SH-SY5Y (cell line): ENCODE measurements around the gene MAGEF1.

Experiments used
- GATA2 ChIP-seq: IDR thresholded peaks from 2 replicates; pipeline ENCODE4 v1.6.1; 2011; ENCODE audit warnings: mild to moderate bottlenecking, low read depth, low read length
- GATA3 ChIP-seq: IDR thresholded peaks from 2 replicates; pipeline ENCODE4 v1.6.1; 2011; ENCODE audit warnings: low read depth, mild to moderate bottlenecking, low read length, moderate library complexity

DNA sequence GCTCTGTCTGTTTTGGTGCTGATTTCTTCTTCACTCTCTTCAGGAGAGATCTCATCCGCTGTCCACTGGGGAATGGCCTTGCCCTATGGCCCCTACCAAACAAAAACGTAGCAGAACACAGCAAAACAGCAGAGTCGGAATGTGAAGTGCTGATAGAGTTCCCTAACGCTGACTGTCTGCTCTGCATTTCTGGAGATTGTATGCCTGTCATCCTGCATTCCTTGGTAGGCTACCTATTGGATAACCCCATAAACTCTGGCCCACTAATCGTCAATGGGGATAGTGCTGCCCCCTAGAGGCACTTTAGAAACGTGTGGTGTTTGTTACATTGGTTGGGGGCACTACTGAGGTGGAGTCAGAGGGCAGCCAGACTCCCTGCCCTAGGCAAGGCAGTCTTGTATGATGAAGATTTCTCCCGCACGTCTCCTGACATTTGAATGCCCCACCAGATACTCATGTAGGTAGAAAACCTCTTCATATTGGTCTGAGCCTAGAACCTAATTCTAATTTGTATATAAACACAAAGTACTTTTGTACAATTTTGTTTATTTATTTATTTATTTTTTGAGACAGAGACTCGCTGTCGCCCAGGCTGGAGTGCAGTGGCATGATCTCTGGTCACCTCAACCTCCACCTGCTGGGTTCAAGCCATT lies 15.6 kb upstream of the MAGEF1 start:
- TF ChIP-seq GATA3 (no peak), GATA2 (no peak)
